Activated gamma-delta T cell treated with Interleukin-2 at 50 U/mL for 16 hours (primary cell): ENCODE results near the gene CFAP74.

Experiments used
- DNase-seq: peaks from one replicate; pipeline ENCODE4 v3.0.0-alpha.2; 2020

Gene CFAP74

GRCh38 chr1:1914101-1914970, 89.2 kb downstream of the CFAP74 start:
- DNase-seq: no peak

- no peak for DNase-seq
These were observed 92.1 kb downstream of the CFAP74 start for GRCh38 chr1:1911350-1912041.

- DNase-seq: no peak
These were observed 92.8 kb downstream of the CFAP74 start for GRCh38 chr1:1910651-1911331.

GRCh38 chr1:1910033-1910465, 93.5 kb downstream of the CFAP74 start:
- DNase-seq: no peak

- no peak for DNase-seq
These were observed 95.1 kb downstream of the CFAP74 start for GRCh38 chr1:1908506-1908791.

GRCh38 chr1:1907098-1907736, 96.4 kb downstream of the CFAP74 start:
- no peak for DNase-seq

GRCh38 chr1:1906185-1907097, 97.1 kb downstream of the CFAP74 start:
- DNase-seq: peak; percentile 65

- DNase-seq: no peak
These were observed 100.4 kb downstream of the CFAP74 start for GRCh38 chr1:1903224-1903623.

- DNase-seq: no peak
These were observed 101.8 kb downstream of the CFAP74 start for GRCh38 chr1:1901641-1902294.

GRCh38 chr1:1900883-1901640, 102.5 kb downstream of the CFAP74 start:
- no peak for DNase-seq

GRCh38 chr1:1899967-1900327, 103.6 kb downstream of the CFAP74 start:
- DNase-seq: no peak

GRCh38 chr1:1899266-1899966, 104.2 kb downstream of the CFAP74 start:
- no peak for DNase-seq

- no peak for DNase-seq
These were observed 105.2 kb downstream of the CFAP74 start for GRCh38 chr1:1898246-1898933.

GRCh38 chr1:1895456-1896336, 107.9 kb downstream of the CFAP74 start:
- no peak for DNase-seq

GRCh38 chr1:1895060-1895418, 108.5 kb downstream of the CFAP74 start:
- no peak for DNase-seq

GRCh38 chr1:1894354-1895059, 109.1 kb downstream of the CFAP74 start:
- no peak for DNase-seq

GRCh38 chr1:1893997-1894353, 109.6 kb downstream of the CFAP74 start:
- DNase-seq: no peak
